GM18520 (cell line): ENCODE results near the gene DPP9.

Source experiments
- ATAC-seq: cut with Tn5 transposase; IDR thresholded peaks from one replicate; pipeline ENCODE4 v1.9.1; 2021; ENCODE audit not compliant: unreplicated experiment

The DPP9 gene

GRCh38 chr19:4636151-4636717 is 87.4 kb downstream of the DPP9 start:
- ATAC-seq, result no peak

- ATAC-seq, result no peak
Observed at GRCh38 chr19:4635754-4636116, 87.9 kb downstream of the DPP9 start.

GRCh38 chr19:4633140-4633967 is 90.3 kb downstream of the DPP9 start:
- no peak for ATAC-seq
